Stimulated activated CD8-positive, alpha-beta memory T cell treated with anti-CD3 and anti-CD28 coated beads, Interleukin-4, amount 100 ng/mL, for 48 hours (primary cell): Measurements from ENCODE around the gene LAG3.

Experiments used
- DNase-seq: peaks from one replicate; pipeline ENCODE4 v3.0.0-alpha.2; 2020

Gene LAG3

GRCh38 chr12:6772726-6773589, 638 bp downstream of the LAG3 start:
- no peak for DNase-seq

DNA sequence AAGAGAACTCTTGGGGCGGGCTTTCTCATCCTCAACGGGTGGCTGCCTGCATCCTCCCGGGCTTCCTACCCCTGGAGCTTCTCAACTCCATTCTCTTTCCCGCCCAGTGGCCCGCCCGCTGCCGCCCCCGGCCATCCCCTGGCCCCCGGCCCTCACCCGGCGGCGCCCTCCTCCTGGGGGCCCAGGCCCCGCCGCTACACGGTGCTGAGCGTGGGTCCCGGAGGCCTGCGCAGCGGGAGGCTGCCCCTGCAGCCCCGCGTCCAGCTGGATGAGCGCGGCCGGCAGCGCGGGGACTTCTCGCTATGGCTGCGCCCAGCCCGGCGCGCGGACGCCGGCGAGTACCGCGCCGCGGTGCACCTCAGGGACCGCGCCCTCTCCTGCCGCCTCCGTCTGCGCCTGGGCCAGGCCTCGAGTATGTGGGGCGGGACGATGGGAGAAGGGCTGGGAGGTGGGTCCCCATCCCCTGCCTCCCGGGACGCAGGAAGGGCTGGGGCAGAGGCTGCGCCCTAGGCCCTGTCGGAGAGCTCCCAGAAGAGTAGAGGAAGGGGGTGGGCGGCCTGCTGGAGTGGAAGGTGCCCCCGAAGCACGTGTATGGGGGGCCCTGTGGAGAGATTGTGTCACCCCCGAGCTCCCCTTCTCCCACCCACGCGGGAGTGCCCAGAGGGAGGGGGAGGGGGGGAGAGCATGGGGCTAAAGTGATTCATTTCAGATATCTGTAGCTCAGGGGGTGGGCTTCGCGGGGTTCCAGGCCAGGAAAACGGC, 1.5 kb downstream of the LAG3 start:
- peak; percentile 88 for DNase-seq

GRCh38 chr12:6774499-6775062, 2.3 kb downstream of the LAG3 start:
- peak; percentile 74 for DNase-seq

- no peak for DNase-seq
Measured at GRCh38 chr12:6775185-6776174, 3.2 kb downstream of the LAG3 start.

- no peak for DNase-seq
Measured at GRCh38 chr12:6777386-6777785, 5.1 kb downstream of the LAG3 start.

GRCh38 chr12:6778217-6778573, 5.9 kb downstream of the LAG3 start:
- no peak for DNase-seq

GRCh38 chr12:6778574-6779550, 6.5 kb downstream of the LAG3 start:
- DNase-seq = peak; percentile 94

DNA sequence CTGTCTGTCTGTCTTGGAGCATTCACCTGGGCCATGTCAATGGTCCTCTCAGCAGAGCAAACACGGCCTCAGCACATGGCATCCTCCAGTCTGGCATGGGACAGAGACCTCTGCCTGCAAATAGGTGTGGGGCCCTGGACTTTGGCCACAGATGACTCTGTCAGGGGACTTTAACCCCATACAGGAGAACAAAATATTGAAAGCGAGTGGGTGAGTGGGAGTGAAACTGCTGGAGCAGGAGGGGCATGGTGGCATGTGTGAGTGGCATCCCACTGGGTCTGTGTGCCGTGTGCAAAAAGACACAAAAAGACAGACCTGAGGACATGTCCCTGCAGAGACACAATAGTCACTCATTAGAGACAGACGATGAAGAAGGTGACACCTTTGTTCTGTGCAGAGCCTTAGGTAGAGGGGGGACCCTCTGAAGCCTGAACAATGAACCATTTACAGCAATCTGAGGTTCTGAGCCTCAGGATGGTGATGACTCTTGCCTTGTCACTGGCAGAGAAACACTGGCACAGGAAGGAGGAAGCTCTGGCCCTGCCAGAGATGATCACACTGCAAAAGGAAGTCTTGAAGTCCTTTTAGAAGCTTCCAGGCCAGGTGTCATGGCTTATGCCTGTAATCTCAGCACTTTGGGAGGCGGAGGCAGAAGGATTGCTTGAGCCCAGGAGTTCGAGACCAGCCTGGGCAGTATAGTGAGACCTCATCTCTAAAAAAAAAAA, 7.5 kb downstream of the LAG3 start:
- no peak for DNase-seq

DNA sequence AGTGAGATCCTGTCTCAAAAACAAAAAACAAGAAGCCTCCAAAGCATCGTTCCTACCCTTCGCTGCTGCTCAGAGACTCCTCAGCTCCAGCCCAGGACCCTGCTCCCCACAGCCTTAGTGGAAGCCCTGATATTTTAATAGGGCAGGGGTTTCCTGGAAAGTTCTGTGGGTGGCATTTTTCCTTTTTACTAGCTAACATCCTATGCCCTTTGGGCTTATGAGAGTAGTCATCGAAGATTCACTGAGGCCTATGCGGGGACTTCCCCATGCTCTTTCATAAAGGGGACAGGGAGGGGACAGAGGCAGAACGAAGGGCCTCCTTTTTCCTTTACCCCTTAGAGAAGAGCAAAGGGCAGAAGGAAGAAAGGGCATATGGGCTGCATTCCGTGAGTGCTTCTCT, 8.3 kb downstream of the LAG3 start:
- peak; percentile 57 for DNase-seq

GRCh38 chr12:6782119-6782518, 9.8 kb downstream of the LAG3 start:
- no peak for DNase-seq

DNA sequence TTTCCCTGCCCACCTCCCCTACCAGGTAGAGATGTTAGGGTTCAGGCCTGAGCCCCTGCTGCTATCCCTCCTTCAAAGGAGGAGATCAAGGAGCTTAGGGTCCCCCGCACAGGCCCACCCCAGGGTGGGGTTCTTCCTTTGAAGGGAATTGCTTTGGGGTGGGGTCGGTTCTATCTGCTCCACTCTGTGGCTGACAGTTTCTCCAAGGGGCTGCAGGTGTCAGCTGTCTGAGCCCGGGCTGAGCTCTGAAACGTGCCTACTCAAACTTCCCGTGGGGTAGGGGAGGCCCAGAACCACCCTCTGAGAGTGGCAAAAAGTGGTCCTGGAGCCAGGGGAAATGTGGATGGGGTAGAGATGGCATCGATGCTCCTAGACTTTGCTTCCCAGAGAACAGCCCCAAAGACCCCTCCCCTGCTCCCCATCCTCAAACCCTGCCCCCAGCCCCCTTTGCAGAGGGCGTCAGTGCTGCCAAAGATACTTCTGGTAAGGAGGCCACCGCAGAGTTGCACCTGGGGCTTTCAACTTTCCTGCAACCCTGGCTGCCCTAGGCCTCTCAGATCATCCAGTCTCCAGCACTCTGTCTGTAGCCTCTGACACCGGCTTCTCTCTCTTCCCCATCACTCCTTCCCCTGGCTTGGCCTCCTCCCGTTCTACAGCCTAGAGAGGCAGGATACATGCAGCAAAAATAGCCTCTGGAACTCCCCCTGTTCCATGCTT, 10.7 kb downstream of the LAG3 start:
- no peak for DNase-seq

GRCh38 chr12:6783828-6784227, 11.5 kb downstream of the LAG3 start:
- no peak for DNase-seq

DNA sequence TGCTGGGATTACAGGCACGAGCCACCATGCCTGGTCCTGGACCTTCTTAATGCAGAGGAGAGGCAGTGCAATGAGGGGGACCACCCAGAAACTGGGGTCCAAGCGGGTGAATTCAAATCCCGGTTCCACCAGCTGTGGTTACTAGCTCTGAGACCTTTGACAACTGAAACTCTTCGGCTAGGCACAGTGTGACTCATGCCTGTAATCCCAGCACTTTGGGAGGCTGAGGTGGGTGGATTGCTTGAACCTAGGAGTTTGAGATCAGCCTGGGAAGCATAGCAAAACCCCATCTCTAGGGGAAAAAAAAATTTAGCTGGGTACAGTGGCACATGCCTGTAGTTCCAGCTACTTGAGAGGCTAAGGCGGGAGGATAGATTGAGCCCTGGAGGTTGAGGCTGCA, 12.0 kb downstream of the LAG3 start:
- DNase-seq = no peak

DNA sequence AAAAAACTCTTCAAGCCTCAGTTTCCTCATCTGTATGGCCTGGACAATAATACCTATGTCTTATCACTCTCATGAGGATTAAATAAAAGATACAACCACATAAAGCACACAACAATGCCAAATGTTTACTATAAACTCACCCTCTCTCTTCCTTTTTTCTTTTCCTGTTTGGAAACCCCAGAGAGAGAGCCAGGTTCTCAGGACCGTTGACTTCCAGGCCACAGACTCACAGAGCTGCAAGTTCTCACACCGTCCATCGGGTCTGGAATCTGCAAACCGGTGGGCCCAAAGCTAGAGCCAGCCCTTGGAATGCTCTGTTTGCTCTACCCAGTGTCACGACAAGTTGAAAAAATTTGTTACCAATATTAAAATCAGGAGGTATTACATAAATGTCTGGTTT, 12.4 kb downstream of the LAG3 start:
- no peak for DNase-seq

- no peak for DNase-seq
Measured at GRCh38 chr12:6786416-6787094, 14.2 kb downstream of the LAG3 start.

GRCh38 chr12:6787309-6787708, 15.0 kb downstream of the LAG3 start:
- no peak for DNase-seq

GRCh38 chr12:6788972-6789924, 16.9 kb downstream of the LAG3 start, which contains the start of gene CD4:
Gene CD4, plus strand, starts transcription at chr12:6789528. Its CDS starts 10,611 bp downstream, at chr12:6800139.
- no peak for DNase-seq
